Stimulated activated CD8-positive, alpha-beta memory T cell treated with anti-CD3 and anti-CD28 coated beads, Interleukin-15, amount 100 ng/mL, for 24 hours (primary cell): ENCODE measurements around the gene KLC4.
"Not testable (repeated sequence)": the region's sequence is repeated elsewhere in the genome, so short reads cannot be mapped to it uniquely, and the experiment has no call there.

Experiments
- DNase-seq: peaks from one replicate; pipeline ENCODE4 v3.0.0-alpha.2; 2020; ENCODE audit warnings: low read depth

KLC4 gene

GRCh38 chr6:43036712-43037111 lies 22.7 kb upstream of the KLC4 start:
- DNase-seq = no peak

GRCh38 chr6:43037197-43037596 lies 22.2 kb upstream of the KLC4 start:
- DNase-seq = no peak

DNA sequence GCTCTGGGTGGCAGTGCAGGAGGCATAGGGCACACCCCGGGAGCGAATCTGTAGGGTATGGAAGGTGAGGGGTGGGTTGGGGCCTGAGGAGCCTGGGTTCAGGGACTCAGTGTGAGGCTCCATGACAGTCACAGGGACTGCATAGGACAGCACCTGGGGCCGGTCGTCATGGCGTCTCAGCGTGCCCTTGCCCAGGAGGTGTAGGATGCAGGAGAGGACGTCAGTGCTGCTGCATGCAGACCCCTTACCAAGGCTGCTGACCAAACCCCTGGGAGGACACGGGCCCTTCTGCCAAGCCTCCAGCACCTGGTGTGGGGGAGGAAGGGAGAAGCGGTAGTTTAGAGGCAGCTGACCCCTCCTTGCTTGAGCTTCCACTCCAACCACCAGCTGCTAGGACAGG lies 21.7 kb upstream of the KLC4 start:
- no peak for DNase-seq

DNA sequence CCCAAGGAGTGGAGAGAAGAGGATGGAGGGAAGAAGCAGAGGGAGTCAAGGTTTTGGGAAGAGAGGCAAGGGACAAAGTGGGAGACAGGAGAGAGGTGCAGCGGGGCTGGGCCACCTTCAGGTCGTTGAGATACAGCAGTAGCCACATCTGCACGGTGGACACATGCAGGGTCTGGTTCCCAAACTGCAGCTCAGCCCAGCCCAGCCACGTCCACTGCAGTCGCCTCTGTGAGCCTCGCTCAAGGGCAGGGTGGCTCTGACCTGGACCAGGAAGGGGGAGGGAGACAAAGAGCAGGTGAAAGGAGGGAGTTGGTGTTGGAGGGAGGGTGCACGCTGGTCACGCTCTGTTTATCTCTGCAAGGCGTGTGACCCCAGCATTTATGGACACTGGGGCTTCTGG lies 20.7 kb upstream of the KLC4 start:
- no peak for DNase-seq

- no peak for DNase-seq
These were observed 18.7 kb upstream of the KLC4 start for GRCh38 chr6:43040542-43041257.

DNA sequence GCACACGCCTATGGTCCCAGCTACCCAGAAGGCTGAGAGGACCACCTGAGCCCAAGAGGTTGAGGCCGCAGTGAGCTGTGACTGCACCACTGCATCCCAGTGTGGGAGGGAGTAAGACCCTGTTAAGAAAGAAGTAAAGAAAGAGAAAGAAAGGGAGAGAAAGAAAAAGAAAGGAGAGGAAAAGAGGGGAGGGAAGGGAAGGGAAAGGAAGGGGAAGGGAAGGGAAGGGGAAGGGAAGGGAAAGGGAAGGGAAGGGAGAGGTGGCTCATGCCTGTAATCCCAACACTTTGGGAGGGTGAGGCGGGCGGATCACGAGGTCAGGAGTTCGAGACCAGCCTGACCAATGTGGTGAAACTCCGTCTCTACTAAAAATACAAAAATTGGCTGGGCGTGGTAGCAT lies 18.0 kb upstream of the KLC4 start:
- not testable (repeated sequence) for DNase-seq

- DNase-seq = no peak
These were observed 16.1 kb upstream of the KLC4 start for GRCh38 chr6:43043310-43043709.

DNA sequence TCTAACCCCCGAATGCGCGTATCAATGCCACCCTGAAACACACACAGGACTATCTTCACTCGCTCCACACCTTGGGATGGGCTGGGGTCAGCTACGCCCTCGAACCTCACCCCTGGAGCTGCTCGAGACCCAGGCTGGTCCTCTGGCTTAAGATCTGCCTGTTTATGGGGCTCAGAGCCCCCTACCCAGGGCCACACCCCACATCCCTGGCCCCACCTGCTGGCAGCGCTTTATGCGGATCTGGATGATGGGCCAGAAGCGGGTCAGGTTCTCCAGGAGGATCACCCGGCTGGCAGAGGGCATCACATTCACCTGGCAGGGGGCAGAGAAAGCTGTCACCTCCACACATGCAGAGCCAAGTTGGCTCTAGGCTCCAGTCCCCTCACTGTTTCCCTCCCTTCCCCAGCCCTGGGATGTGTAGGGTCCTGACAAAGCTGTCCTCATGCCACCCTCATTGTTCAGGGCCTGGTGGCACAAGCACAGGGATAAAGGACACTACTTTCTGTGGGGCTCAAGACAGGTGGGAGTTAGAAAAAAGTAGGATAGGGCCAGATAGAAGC lies 14.0 kb upstream of the KLC4 start:
- DNase-seq = no peak

GRCh38 chr6:43047998-43048397 lies 11.4 kb upstream of the KLC4 start:
- no peak for DNase-seq

DNA sequence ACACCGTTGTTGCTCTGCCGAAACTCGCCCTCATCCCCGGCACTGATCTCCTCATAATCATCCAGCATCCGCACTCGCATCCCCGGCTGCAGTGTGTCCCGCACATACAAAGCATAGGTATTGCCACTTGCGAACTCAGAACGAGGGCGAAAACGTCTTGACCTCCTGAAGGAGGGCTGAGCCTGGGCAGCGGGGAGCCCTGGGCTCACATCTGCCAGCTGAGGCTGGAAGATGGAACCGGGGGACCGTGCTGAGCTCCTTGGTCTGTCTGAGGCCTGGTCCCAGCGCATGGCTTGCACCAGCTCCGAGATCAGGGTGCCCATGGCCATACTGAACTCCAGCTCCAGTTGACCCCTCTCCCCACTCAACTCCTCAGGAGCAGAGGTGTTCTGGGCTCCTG lies 8.4 kb upstream of the KLC4 start:
- no peak for DNase-seq

DNA sequence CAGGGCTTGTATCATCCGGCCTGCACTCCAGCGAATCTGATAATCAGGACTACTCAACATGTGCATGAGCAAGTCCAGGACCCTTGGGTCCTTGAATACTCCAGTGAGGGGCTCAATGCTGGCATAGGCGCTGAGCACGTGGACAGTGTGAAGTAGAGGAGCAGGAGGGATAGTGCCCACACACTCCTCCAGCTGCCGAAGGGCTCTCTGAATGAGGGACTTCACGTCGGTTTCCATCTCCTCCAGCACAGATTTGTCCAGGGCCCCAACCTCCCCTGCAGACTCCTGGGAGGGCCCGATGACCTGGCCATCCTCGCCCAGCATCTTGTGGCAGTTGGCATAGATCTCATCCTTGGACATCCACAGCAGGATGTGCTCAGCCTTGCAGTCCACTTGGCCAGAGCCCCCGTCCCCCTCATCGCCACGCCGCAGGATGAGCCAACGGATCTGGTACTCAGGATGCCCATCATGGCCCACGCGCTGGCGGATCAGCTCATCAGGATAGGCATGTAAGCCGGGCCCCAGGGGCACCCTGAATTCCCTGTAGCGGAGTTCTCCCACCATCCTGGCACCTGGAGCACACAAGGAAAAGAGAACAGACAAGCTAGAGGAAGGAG lies 7.1 kb upstream of the KLC4 start:
- DNase-seq = no peak

GRCh38 chr6:43052842-43053544 lies 6.4 kb upstream of the KLC4 start:
- no peak for DNase-seq

- DNase-seq = peak; percentile 79
These were observed 5.8 kb upstream of the KLC4 start, which contains the start of gene CUL7 for GRCh38 chr6:43053545-43054205. Gene CUL7 (minus strand): TSS chr6:43053851. CDS start chr6:43052788, 1,063 bp downstream.

GRCh38 chr6:43054206-43054943 lies 5.1 kb upstream of the KLC4 start:
- DNase-seq = no peak

GRCh38 chr6:43055966-43056365 lies 3.5 kb upstream of the KLC4 start:
- no peak for DNase-seq

GRCh38 chr6:43058531-43058930 lies 900 bp upstream of the KLC4 start:
- no peak for DNase-seq

DNA sequence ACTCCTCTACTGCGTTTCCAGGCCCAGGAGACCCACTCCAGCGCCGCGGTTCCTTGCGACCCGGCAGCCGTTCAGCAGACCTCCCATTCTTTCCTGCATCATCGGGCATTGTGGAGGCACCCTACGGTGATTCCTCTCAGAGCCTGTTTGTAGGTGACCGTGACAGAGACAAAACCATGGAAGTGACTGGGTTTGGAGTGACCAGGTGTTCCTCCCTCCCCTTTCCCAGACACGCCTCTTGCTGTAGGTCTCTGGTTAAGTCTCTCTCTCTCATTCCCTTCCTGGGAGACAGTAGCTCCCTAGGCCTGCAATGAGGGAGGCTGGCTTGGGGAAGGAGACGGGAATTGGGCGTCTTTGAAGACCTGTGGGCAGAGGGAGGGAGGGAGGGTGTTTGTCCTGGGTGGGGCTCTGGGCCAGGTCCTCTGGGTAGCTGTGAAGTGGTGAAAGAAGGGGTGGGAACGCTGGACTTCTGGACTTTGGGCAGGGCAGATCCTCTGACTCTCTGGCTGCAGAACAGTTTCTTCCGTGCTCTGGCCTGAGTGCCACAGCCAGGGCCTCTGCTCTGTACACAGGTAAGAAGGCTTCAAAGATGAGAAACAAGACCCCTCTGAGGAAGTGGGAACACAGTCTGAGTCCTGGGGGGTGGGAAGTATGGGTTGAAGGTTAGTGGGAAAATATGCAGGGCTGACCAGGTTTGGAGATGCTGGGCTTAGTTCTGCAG lies 763 bp downstream of the KLC4 start:
- no peak for DNase-seq

DNA sequence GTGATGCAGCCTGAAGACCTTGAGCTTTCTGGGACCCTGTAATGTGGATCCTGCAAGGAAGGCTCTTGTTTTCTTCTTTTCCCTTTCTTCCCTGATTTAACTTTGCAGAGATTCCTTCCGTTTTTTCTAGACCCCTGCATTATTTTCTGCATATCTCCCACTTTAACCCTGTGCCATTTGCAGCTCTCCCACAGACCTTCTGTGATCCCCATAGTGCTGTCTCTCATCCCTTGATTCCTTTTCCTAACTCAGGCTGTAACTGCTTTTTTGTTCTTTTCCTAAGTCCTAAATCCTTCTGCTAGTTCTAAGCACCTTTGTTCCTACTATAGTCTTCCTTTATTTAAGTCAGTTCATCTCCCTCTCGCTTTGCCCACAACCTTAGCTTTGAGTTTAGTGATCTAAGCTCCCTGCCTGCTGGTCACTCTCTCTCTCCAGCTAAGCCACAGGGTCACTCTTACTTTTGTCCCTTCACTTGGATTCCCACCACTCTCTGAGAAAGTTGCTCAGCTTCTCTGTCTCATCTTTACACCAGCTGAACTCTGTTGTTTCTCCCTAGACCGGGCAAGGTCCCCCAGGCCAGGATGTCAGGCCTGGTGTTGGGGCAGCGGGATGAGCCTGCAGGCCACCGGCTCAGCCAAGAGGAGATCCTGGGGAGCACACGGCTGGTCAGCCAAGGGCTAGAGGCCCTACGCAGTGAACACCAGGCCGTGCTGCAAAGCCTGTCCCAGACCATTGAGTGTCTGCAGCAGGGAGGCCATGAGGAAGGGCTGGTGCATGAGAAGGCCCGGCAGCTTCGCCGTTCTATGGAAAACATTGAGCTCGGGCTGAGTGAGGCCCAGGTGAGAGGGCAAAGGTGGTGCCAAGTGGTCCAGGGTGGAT lies 1.6 kb downstream of the KLC4 start:
- no peak for DNase-seq

DNA sequence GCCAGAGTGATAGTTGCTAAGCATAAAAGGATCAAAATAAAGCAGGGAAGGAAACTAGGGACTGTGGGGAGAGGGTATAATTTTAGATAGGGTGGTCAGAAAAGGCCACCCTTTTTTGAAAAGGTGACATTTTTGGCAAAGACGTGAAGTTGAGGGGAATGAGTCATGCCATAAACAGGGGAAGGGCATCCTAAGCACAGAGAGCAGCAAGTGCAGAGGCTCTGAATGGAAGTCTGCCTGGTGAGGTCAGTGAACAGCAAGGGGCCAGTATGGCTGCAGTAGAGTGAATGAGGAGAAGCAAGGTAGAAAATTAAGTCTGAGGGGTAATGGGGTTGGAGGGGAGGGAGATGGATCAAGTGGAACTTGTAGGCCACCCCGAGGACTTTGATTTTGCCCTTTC lies 2.4 kb downstream of the KLC4 start:
- DNase-seq = no peak

DNA sequence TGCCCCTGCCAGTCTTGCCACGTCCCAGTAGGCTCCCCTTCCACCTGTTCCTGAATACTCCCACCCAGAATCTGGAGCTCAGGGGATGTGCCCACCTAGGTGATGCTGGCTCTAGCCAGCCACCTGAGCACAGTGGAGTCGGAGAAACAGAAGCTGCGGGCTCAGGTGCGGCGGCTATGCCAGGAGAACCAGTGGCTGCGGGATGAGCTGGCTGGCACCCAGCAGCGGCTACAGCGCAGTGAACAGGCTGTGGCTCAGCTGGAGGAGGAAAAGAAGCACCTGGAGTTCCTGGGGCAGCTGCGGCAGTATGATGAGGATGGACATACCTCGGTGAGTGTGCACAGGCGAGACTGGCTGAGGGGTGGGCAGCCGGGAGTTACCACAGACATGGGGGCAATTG lies 3.4 kb downstream of the KLC4 start:
- no peak for DNase-seq
